HepG2 (cell line): ENCODE data around the gene PACRGL. TPM values are rescaled to one million over a fixed set of nuclear protein-coding genes. Genes with fewer than 3 reads are reported as not detected.

Experiments used
- ATAC-seq: fragments of 200-7000 bp; cut with Tn5 transposase; 3 replicates; pipeline ENCODE4 v1.9.1; 2020; ENCODE audit warnings: mild to moderate bottlenecking, moderate library complexity
- BruUV-seq: library from RNA; stranded (reverse); fragments of 400-500 nt; replicated peaks from 2 replicates; lab custom pipeline; 2021; lab: Mats Ljungman, UMichigan
- CTCF ChIA-PET: fragments of 300-600 bp; formaldehyde crosslinking; extraction: SDS; loops from one replicate; lab custom pipeline; 2021; ENCODE audit warnings: low total read pairs, inconsistent platforms, low intra/inter-chr PET ratio; lab: Yijun Ruan, JAX
- POLR2A ChIA-PET: fragments of 350-600 bp; sonication (Branson Sonifier 250); formaldehyde crosslinking; loops from one replicate; lab custom pipeline; 2020; ENCODE audit warnings: antibody characterized with exemption, inconsistent platforms; lab: Yijun Ruan, JAX
- DNase-seq: peaks from one replicate; pipeline ENCODE4 v3.0.0-alpha.2; 2015; ENCODE audit warnings: low spot score
- FAIRE-seq: peaks from 3 replicates; lab custom pipeline; 2011; peaks lifted over from hg19 to GRCh38; lab: Jason Lieb, UNC
- H2AFZ ChIP-seq: one replicate; pipeline ENCODE4 v1.6.1; 2011; ENCODE audit warnings: low read length, inconsistent platforms
- H3K27ac ChIP-seq: fragments of 300-600 bp; 3 replicates; pipeline ENCODE4 v1.8.0; 2011; ENCODE audit warnings: mixed run types, mild to moderate bottlenecking, mixed read lengths, low read length, inconsistent platforms; ENCODE audit not compliant: insufficient read depth; ENCODE audit errors: extremely low read length
- H3K27me3 ChIP-seq, 2 experiments: fragments of 200-600 bp in 1 of 2; 2 replicates in 1 of 2; 3 replicates in 1 of 2; pipeline versions ENCODE4 v1.6.0 to v1.8.0; 2011; ENCODE audit warnings: low read length in 2 of 2, mild to moderate bottlenecking in 2 of 2, moderate library complexity in 2 of 2, inconsistent platforms in 1 of 2; ENCODE audit not compliant: insufficient read depth in 2 of 2, control insufficient read depth in 1 of 2
- H3K36me3 ChIP-seq, 2 experiments: fragments of 200-600 bp in 1 of 2; replicated peaks in 1 of 2; 2 replicates in 1 of 2; 3 replicates in 1 of 2; pipeline versions ENCODE4 v1.5.1 to v1.8.0; 2011; ENCODE audit warnings: low read length in 2 of 2, inconsistent platforms in 1 of 2; ENCODE audit not compliant: insufficient read depth in 2 of 2, control insufficient read depth in 1 of 2
- H3K4me1 ChIP-seq: 2 replicates; pipeline ENCODE4 v1.5.1; 2012; ENCODE audit warnings: low read length, inconsistent platforms; ENCODE audit not compliant: insufficient read depth
- H3K4me2 ChIP-seq: 2 replicates; pipeline ENCODE4 v1.6.0; 2011; ENCODE audit warnings: low read depth, low read length, inconsistent platforms
- H3K4me3 ChIP-seq, 3 experiments: fragments of 200-600 bp in 1 of 3; sonication (generic), shearing (Covaris generic) in 1 of 3; replicated peaks in 1 of 3; 2 replicates each; pipeline ENCODE4 v1.5.1; 2011 to 2016; ENCODE audit warnings: low read length in 3 of 3, inconsistent platforms in 2 of 3, low read depth in 2 of 3, mild to moderate bottlenecking in 2 of 3, control low read depth in 1 of 3, mixed read lengths in 1 of 3; ENCODE audit not compliant: insufficient read depth in 1 of 3
- H3K79me2 ChIP-seq: one replicate; pipeline ENCODE4 v1.6.1; 2011; ENCODE audit warnings: low read length, inconsistent platforms; ENCODE audit not compliant: insufficient read depth
- H3K9ac ChIP-seq: 2 replicates; pipeline ENCODE4 v1.6.0; 2011; ENCODE audit warnings: mild to moderate bottlenecking, low read depth, low read length, inconsistent platforms; ENCODE audit not compliant: insufficient read depth
- H3K9me3 ChIP-seq: 2 replicates; pipeline ENCODE4 v1.5.1; 2012; ENCODE audit warnings: mild to moderate bottlenecking, low read length
- H4K20me1 ChIP-seq: 2 replicates; pipeline ENCODE4 v1.6.0; 2011; ENCODE audit warnings: inconsistent platforms, mild to moderate bottlenecking, low read length, moderate library complexity; ENCODE audit not compliant: insufficient read depth
- CTCF ChIP-seq: sonication (generic); formaldehyde crosslinking; IDR thresholded peaks from 2 replicates; pipeline ENCODE4 v1.5.0; 2020; ENCODE audit warnings: mild to moderate bottlenecking, missing genetic modification reagents, moderate library complexity
- HNF1A ChIP-seq, 2 experiments: sonication (generic) in 1 of 2; formaldehyde crosslinking in 1 of 2; IDR thresholded peaks; 2 replicates each; pipeline versions ENCODE4 v1.4.0 to v1.6.1; 2016 to 2020; ENCODE audit warnings: borderline replicate concordance in 1 of 2, low read depth in 1 of 2, mild to moderate bottlenecking in 1 of 2, missing genetic modification reagents in 1 of 2
- IKZF5 ChIP-seq: IDR thresholded peaks from 2 replicates; pipeline ENCODE4 v1.6.1; 2018; ENCODE audit warnings: missing genetic modification reagents, mild to moderate bottlenecking, missing compliant biosample characterization
- LCORL ChIP-seq, 2 experiments: fragments of 450-650 bp in 1 of 2; sonication (generic) in 1 of 2; formaldehyde crosslinking in 1 of 2; IDR thresholded peaks; 2 replicates each; pipeline versions ENCODE4 v1.5.0 to v1.6.1; 2017 to 2020; ENCODE audit warnings: antibody characterized with exemption in 1 of 2, missing genetic modification reagents in 1 of 2
- PCBP1 ChIP-seq: fragments of 200-400 bp; formaldehyde crosslinking; IDR thresholded peaks from 2 replicates; pipeline ENCODE4 v1.6.1; 2017; ENCODE audit warnings: mild to moderate bottlenecking, low read depth, low read length, borderline replicate concordance
- SNAPC2 ChIP-seq: sonication (generic); formaldehyde crosslinking; IDR thresholded peaks from 2 replicates; pipeline ENCODE4 v1.8.1; 2022; ENCODE audit warnings: mild to moderate bottlenecking, missing genetic modification reagents
- YY1 ChIP-seq: IDR thresholded peaks from 2 replicates; pipeline ENCODE4 v1.6.1; 2011; ENCODE audit warnings: low read length, low read depth, moderate library complexity, mild to moderate bottlenecking; ENCODE audit not compliant: insufficient read depth, insufficient replicate concordance
- ZFP90 ChIP-seq: sonication (generic); formaldehyde crosslinking; IDR thresholded peaks from 2 replicates; pipeline ENCODE4 v1.8.0; 2022; ENCODE audit warnings: missing genetic modification reagents, mild to moderate bottlenecking, inconsistent platforms, borderline replicate concordance
- WGBS: methylation state at CpG from one replicate; pipeline ENCODE4 v1.1.6; 2017; ENCODE audit warnings: low lambda C conversion rate; 5-methylcytosine and 5-hydroxymethylcytosine counted together
- in situ Hi-C: cut with HindIII; loops from 2 replicates; pipeline ENCODE4 v1.10.0; 2017; ENCODE audit warnings: low pct_unique_long_range_greater_than_20kb; ENCODE audit not compliant: extremely low pct_ligation_motif_present
- intact Hi-C: fragments of 100-400 bp; cut with micrococcal nuclease; formaldehyde crosslinking; loops from one replicate; pipeline ENCODE4 v1.10.0; 2022; ENCODE audit not compliant: unreplicated experiment
- polyA plus RNA-seq, 8 experiments: library from polyadenylated mRNA; depleted of rRNA in 3 of 8; stranded (reverse) in 7 of 8; unstranded in 1 of 8; fragments of >200 nt; fragmentation: Illumina TruSeq in 4 of 8; extraction: Trizol in 4 of 8; gene quantifications; 2 replicates each; pipeline versions ENCODE4 v1.2.1 to v1.2.3, GENCODE V29; 2011 to 2016; ENCODE audit warnings: low read depth in 4 of 8, missing spikeins in 1 of 8, mixed read lengths in 1 of 8; ENCODE audit not compliant: insufficient read depth in 1 of 8
- total RNA-seq, 5 experiments: library from RNA; depleted of rRNA; stranded (reverse); fragments of >200 nt; fragmentation: Illumina TruSeq; extraction: Trizol; gene quantifications; 2 replicates each; pipeline ENCODE4 v1.2.3, GENCODE V29; 2016; ENCODE audit warnings: low read depth in 1 of 5

PACRGL gene
- total and polyA plus RNA-seq, 2 of the 13 experiments (the other 11 are each of a cell fraction or from before 2014, with no cell fraction given) = 5.8 to 15.1 TPM

DNA sequence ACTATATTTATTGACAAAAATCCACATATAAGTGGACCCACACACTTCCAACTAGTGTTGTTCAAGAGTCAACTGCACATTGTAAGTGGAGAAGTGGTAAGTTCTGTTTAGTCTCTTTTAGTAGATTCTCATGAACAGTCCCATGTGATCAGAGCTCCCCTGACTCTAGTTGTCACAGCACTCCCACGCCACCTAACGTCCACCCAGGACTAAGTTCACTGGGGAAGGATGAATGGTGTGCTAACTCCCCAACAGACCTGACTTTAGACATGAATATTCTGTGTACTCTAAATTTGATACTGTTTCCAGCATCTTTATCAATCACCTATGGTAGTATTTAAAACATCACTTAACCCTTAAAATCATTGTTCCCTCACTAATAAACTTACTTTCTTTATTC, 59.8 kb downstream of the PACRGL start:
- BruUV-seq = no TSS peak
- H3K27me3 ChIP-seq = no peaks in the 10 kb centered on the region
- no peak overlapping the region for H3K4me3 ChIP-seq
- POLR2A ChIA-PET = no interaction called here
- TF ChIP-seq CTCF = peak; percentile 19; the same call in 1 of the 2 replicates
- TF ChIP-seq IKZF5 (CRISPR knock-in tag) = no peak
- no peak overlapping the region for H3K27ac ChIP-seq
- FAIRE-seq (peak; percentile 15), DNase-seq (no peak), ATAC-seq (peak; percentile 58)
- WGBS = 68% methylated on average over 2 of the region's 2 CpGs
- no peak overlapping the region for H3K9ac ChIP-seq
- H3K36me3 ChIP-seq = no peaks in the 10 kb centered on the region
- in situ Hi-C loops (loop anchor here (25.0 kb wide), 1 partner anchor 1002 kb away; no protein-coding TSS in a partner anchor), intact Hi-C loops (no loop called here)
- H3K79me2 ChIP-seq = no peaks in the 10 kb centered on the region
- H3K4me1 ChIP-seq = no peaks in the 10 kb centered on the region
- CTCF ChIA-PET = no interaction called here
- no peak overlapping the region for H3K4me2 ChIP-seq
- no peak overlapping the region for H2AFZ ChIP-seq
- H4K20me1 ChIP-seq = no peaks in the 10 kb centered on the region
- H3K9me3 ChIP-seq = no peaks in the 10 kb centered on the region

GRCh38 chr4:20761382-20761781, 61.1 kb downstream of the PACRGL start:
- H3K9me3 ChIP-seq = no peaks in the 10 kb centered on the region
- no peaks in the 10 kb centered on the region for H4K20me1 ChIP-seq
- CTCF ChIA-PET = no interaction called here
- FAIRE-seq = no peak
- in situ Hi-C loops = loop anchor here (25.0 kb wide), 1 partner anchor 1001 kb away; no protein-coding TSS in a partner anchor
- H3K9ac ChIP-seq = no peak overlapping the region
- no peak overlapping the region for H2AFZ ChIP-seq
- BruUV-seq = no TSS peak
- no peak for ATAC-seq
- H3K27me3 ChIP-seq = no peaks in the 10 kb centered on the region
- intact Hi-C loops = no loop called here
- POLR2A ChIA-PET = no interaction called here
- H3K27ac ChIP-seq = no peak overlapping the region
- no peaks in the 10 kb centered on the region for H3K4me1 ChIP-seq
- no peak for DNase-seq
- no peak overlapping the region for H3K4me3 ChIP-seq
- H3K4me2 ChIP-seq = no peak overlapping the region
- no peaks in the 10 kb centered on the region for H3K36me3 ChIP-seq
- no peaks in the 10 kb centered on the region for H3K79me2 ChIP-seq
- TF ChIP-seq YY1 (no peak), LCORL (IDR thresholded peaks at IDR 0.05) (no peak), LCORL (CRISPR knock-in tag; IDR thresholded peaks at IDR 0.05) (no peak), PCBP1 (no peak), SNAPC2 (CRISPR knock-in tag) (no peak), HNF1A (IDR thresholded peaks at IDR 0.05; ENCODE audit: low read depth) (no peak), HNF1A (CRISPR knock-in tag; IDR thresholded peaks at IDR 0.05; ENCODE audit: borderline replicate concordance) (no peak), ZFP90 (CRISPR knock-in tag) (no peak)
